Activated naive CD8-positive, alpha-beta T cell treated with anti-CD3 and anti-CD28 coated beads for 36 hours (primary cell): Measurements from ENCODE around the gene SDC1. TPM values are rescaled to one million over a fixed set of nuclear protein-coding genes. Genes with fewer than 3 reads are reported as not detected.

Experiments
- DNase-seq: peaks from one replicate; pipeline ENCODE4 v3.0.0; 2021
- H3K27ac Mint-ChIP-seq: one replicate; pipeline ENCODE4 v1.8.0; 2022; ENCODE audit warnings: mild to moderate bottlenecking, moderate library complexity, mixed read lengths
- H3K27me3 Mint-ChIP-seq: one replicate; pipeline ENCODE4 v1.8.0; 2022; ENCODE audit warnings: mild to moderate bottlenecking, mixed read lengths
- H3K36me3 Mint-ChIP-seq: one replicate; pipeline ENCODE4 v1.8.0; 2021; ENCODE audit warnings: mild to moderate bottlenecking, mixed read lengths
- H3K4me1 Mint-ChIP-seq: one replicate; pipeline ENCODE4 v1.8.0; 2021; ENCODE audit warnings: mixed read lengths
- H3K4me3 Mint-ChIP-seq: one replicate; pipeline ENCODE4 v1.8.0; 2022; ENCODE audit warnings: mild to moderate bottlenecking, moderate library complexity, mixed read lengths
- H3K9me3 Mint-ChIP-seq: one replicate; pipeline ENCODE4 v1.8.0; 2022; ENCODE audit warnings: mixed read lengths
- total RNA-seq, 2 experiments: library from RNA; stranded (reverse); gene quantifications; one replicate each; pipeline ENCODE4 v1.2.3, GENCODE V29; 2021

Gene SDC1
- total RNA-seq, 2 experiments from 2014 or later: 0.36 TPM; not detected in 1

- Mint-ChIP-seq H3K27ac (no peak overlapping the region), H3K9me3 (no peaks in the 10 kb centered on the region), H3K27me3 (peaks cover 54% of the 10 kb centered on the region), H3K4me1 (peaks cover 4% of the 10 kb centered on the region), H3K36me3 (no peaks in the 10 kb centered on the region), H3K4me3 (no peak overlapping the region)
- DNase-seq: no peak
Measured at GRCh38 chr2:20222014-20222768, 2.7 kb downstream of the SDC1 start.

- DNase-seq: no peak
- H3K4me1 Mint-ChIP-seq: peaks cover 4% of the 10 kb centered on the region
- H3K36me3 Mint-ChIP-seq: no peaks in the 10 kb centered on the region
- no peak overlapping the region for H3K27ac Mint-ChIP-seq
- H3K4me3 Mint-ChIP-seq: no peak overlapping the region
- peaks cover 51% of the 10 kb centered on the region for H3K27me3 Mint-ChIP-seq
- no peaks in the 10 kb centered on the region for H3K9me3 Mint-ChIP-seq
Measured at GRCh38 chr2:20221555-20221973, 3.4 kb downstream of the SDC1 start.

GRCh38 chr2:20220806-20221554, 4.0 kb downstream of the SDC1 start:
- no peak overlapping the region for H3K4me3 Mint-ChIP-seq
- no peak overlapping the region for H3K27ac Mint-ChIP-seq
- peaks cover 4% of the 10 kb centered on the region for H3K4me1 Mint-ChIP-seq
- H3K27me3 Mint-ChIP-seq: peaks cover 45% of the 10 kb centered on the region
- DNase-seq: no peak
- H3K9me3 Mint-ChIP-seq: no peaks in the 10 kb centered on the region
- H3K36me3 Mint-ChIP-seq: no peaks in the 10 kb centered on the region

- Mint-ChIP-seq H3K36me3 (no peaks in the 10 kb centered on the region), H3K27me3 (peaks cover 37% of the 10 kb centered on the region), H3K27ac (no peak overlapping the region), H3K4me1 (no peaks in the 10 kb centered on the region), H3K4me3 (no peak overlapping the region), H3K9me3 (no peaks in the 10 kb centered on the region)
- DNase-seq: no peak
Measured at GRCh38 chr2:20219763-20220380, 5.1 kb downstream of the SDC1 start.

- no peak for DNase-seq
- no peaks in the 10 kb centered on the region for H3K9me3 Mint-ChIP-seq
- peaks cover 37% of the 10 kb centered on the region for H3K27me3 Mint-ChIP-seq
Measured at GRCh38 chr2:20218331-20219320, 6.3 kb downstream of the SDC1 start.

GRCh38 chr2:20217041-20217970, 7.6 kb downstream of the SDC1 start:
- no peak for DNase-seq
- H3K9me3 Mint-ChIP-seq: no peaks in the 10 kb centered on the region
- no peaks in the 10 kb centered on the region for H3K36me3 Mint-ChIP-seq
- H3K4me3 Mint-ChIP-seq: no peak overlapping the region
- H3K27ac Mint-ChIP-seq: no peak overlapping the region
- H3K4me1 Mint-ChIP-seq: no peaks in the 10 kb centered on the region
- peaks cover 27% of the 10 kb centered on the region for H3K27me3 Mint-ChIP-seq

More at GRCh38 chr2:20218331-20219320, 6.3 kb downstream of the SDC1 start:
- no peaks in the 10 kb centered on the region for H3K36me3 Mint-ChIP-seq
- H3K4me1 Mint-ChIP-seq: no peaks in the 10 kb centered on the region
- no peak overlapping the region for H3K27ac Mint-ChIP-seq
- no peak overlapping the region for H3K4me3 Mint-ChIP-seq

- no peaks in the 10 kb centered on the region for H3K4me1 Mint-ChIP-seq
- H3K27ac Mint-ChIP-seq: no peak overlapping the region
- H3K9me3 Mint-ChIP-seq: no peaks in the 10 kb centered on the region
Measured at GRCh38 chr2:20216130-20217025, 8.6 kb downstream of the SDC1 start.

GRCh38 chr2:20215183-20216040, 9.5 kb downstream of the SDC1 start:
- H3K36me3 Mint-ChIP-seq: no peaks in the 10 kb centered on the region
- no peaks in the 10 kb centered on the region for H3K9me3 Mint-ChIP-seq
- H3K4me3 Mint-ChIP-seq: no peak overlapping the region
- DNase-seq: no peak
- peaks cover 8% of the 10 kb centered on the region for H3K27me3 Mint-ChIP-seq
- no peak overlapping the region for H3K27ac Mint-ChIP-seq
- H3K4me1 Mint-ChIP-seq: no peaks in the 10 kb centered on the region

More at GRCh38 chr2:20216130-20217025, 8.6 kb downstream of the SDC1 start:
- H3K36me3 Mint-ChIP-seq: no peaks in the 10 kb centered on the region
- no peak overlapping the region for H3K4me3 Mint-ChIP-seq
- no peak for DNase-seq
- peaks cover 18% of the 10 kb centered on the region for H3K27me3 Mint-ChIP-seq

GRCh38 chr2:20214566-20215182, 10.3 kb downstream of the SDC1 start:
- no peaks in the 10 kb centered on the region for H3K36me3 Mint-ChIP-seq
- no peak overlapping the region for H3K27ac Mint-ChIP-seq
- H3K4me3 Mint-ChIP-seq: no peak overlapping the region
- no peaks in the 10 kb centered on the region for H3K4me1 Mint-ChIP-seq
- DNase-seq: no peak
- peaks cover 4% of the 10 kb centered on the region for H3K27me3 Mint-ChIP-seq
- H3K9me3 Mint-ChIP-seq: no peaks in the 10 kb centered on the region

- peaks cover 4% of the 10 kb centered on the region for H3K27me3 Mint-ChIP-seq
- no peak overlapping the region for H3K27ac Mint-ChIP-seq
- DNase-seq: no peak
- H3K36me3 Mint-ChIP-seq: no peaks in the 10 kb centered on the region
- no peaks in the 10 kb centered on the region for H3K4me1 Mint-ChIP-seq
- no peaks in the 10 kb centered on the region for H3K9me3 Mint-ChIP-seq
- no peak overlapping the region for H3K4me3 Mint-ChIP-seq
Measured at GRCh38 chr2:20213651-20214565, 11.0 kb downstream of the SDC1 start.

- Mint-ChIP-seq H3K9me3 (no peaks in the 10 kb centered on the region), H3K27ac (no peak overlapping the region)
- DNase-seq: no peak
Measured at GRCh38 chr2:20212871-20213503, 11.9 kb downstream of the SDC1 start.

More at GRCh38 chr2:20212871-20213503, 11.9 kb downstream of the SDC1 start:
- H3K27me3 Mint-ChIP-seq: no peaks in the 10 kb centered on the region
- no peak overlapping the region for H3K4me3 Mint-ChIP-seq
- H3K4me1 Mint-ChIP-seq: no peaks in the 10 kb centered on the region
- H3K36me3 Mint-ChIP-seq: no peaks in the 10 kb centered on the region
